Heart right ventricle (tissue), 16 donors: ENCODE measurements around the gene UCHL5. TPM values are rescaled to one million over a fixed set of nuclear protein-coding genes. Genes with fewer than 3 reads are reported as not detected.

Source experiments
- ATAC-seq, 8 donors: fragments of 200-7000 bp; cut with Tn5 transposase; one replicate each; pipeline ENCODE4 v1.9.1; 2020; ENCODE audit warnings: mild to moderate bottlenecking in 8 of 8, moderate library complexity in 8 of 8, moderate number of reproducible peaks in 1 of 8
- DNase-seq, 2 donors: peaks; one replicate each; pipeline ENCODE4 v3.0.0-alpha.2; 2020
- H3K27ac ChIP-seq, 10 donors: fragments of 200-600 bp; sonication (generic) in 2 of 10; one replicate each; pipeline versions ENCODE4 v1.5.0 to v1.8.0; 2020 to 2022; ENCODE audit warnings: mild to moderate bottlenecking in 3 of 10
- H3K27me3 ChIP-seq, 7 donors: fragments of 200-600 bp; one replicate each; pipeline ENCODE4 v1.8.0; 2021 to 2022; ENCODE audit warnings: mild to moderate bottlenecking in 2 of 7
- H3K36me3 ChIP-seq, 9 donors: fragments of 200-600 bp; sonication (generic) in 1 of 9; one replicate each; pipeline versions ENCODE4 v1.5.0 to v1.8.0; 2020 to 2022; ENCODE audit warnings: mild to moderate bottlenecking in 2 of 9
- H3K4me1 ChIP-seq, 9 donors: fragments of 200-600 bp; sonication (generic) in 1 of 9; one replicate each; pipeline versions ENCODE4 v1.5.0 to v1.8.0; 2020 to 2022; ENCODE audit warnings: mild to moderate bottlenecking in 4 of 9
- H3K4me3 ChIP-seq, 10 donors: fragments of 200-600 bp; sonication (generic) in 2 of 10; one replicate each; pipeline versions ENCODE4 v1.5.0 to v1.8.0; 2020 to 2022; ENCODE audit warnings: mild to moderate bottlenecking in 7 of 10, moderate library complexity in 2 of 10
- H3K9me3 ChIP-seq, 11 donors: fragments of 200-600 bp in 10 of 11; sonication (generic) in 2 of 11; one replicate each; pipeline versions ENCODE4 v1.5.0 to v1.8.0; 2013 to 2022; ENCODE audit warnings: mild to moderate bottlenecking in 2 of 11, control low read depth in 1 of 11, moderate library complexity in 1 of 11
- WGBS, 2 donors: extraction: QIAGEN DNeasy Blood & Tissue Kit; methylation state at CpG; one replicate each; pipeline ENCODE4 v1.1.7; 2013; ENCODE audit warnings: inconsistent platforms in 1 of 2; 5-methylcytosine and 5-hydroxymethylcytosine counted together
- intact Hi-C, 10 donors: fragments of 100-400 bp; cut with DNase I; formaldehyde crosslinking; loops; one replicate each; pipeline versions ENCODE4 v1.11.1 to v1.14.2; 2022
- polyA plus RNA-seq, 2 donors: library from polyadenylated mRNA; stranded (reverse); fragments of 200-250 nt; gene quantifications; one replicate each; pipeline ENCODE4 v1.2.3, GENCODE V29; 2013
- total RNA-seq, 10 donors: library from RNA; stranded (reverse); fragmentation: NEBNext Ultra II Directional in 3 of 10; extraction: Animal tissue kit (Norgen Biotek cat#: 25700) in 3 of 10; gene quantifications; one replicate each; pipeline versions ENCODE4 v1.2.1 to v1.2.4, GENCODE V29; 2021 to 2023
- TF ChIP-seq, protein P1 (sequence below), 9 donors: fragments of 200-600 bp; sonication (generic) in 2 of 9; IDR thresholded peaks; one replicate each; pipeline versions ENCODE4 v1.5.0 to v1.8.0; 2021 to 2022; ENCODE audit warnings: antibody characterized with exemption in 9 of 9, mild to moderate bottlenecking in 5 of 9, moderate library complexity in 1 of 9
- donor health status: Arrhythmogenic right ventricular cardiomyopathy.
- donor health status: ischemic (EF 13 %, LVEDD 7.1; RV severe dilation, severe dysfunction).
- donor health status: healthy with polysubstance abuse.
- donor health status: DM: no; HTN: yes; CAD: no.
- donor health status: DM: no; HTN: no; CAD: no.
- donor health status: ischemic (EF 25% LVEDD 6.9; RV normal size, moderate dysfunction).
- donor health status: ischemic (EF 25% LVEDD 5.7; RV mildly dilated, moderate dysfunction).
- donor health status: healthy.
- donor health status: DM: yes; HTN: yes; CAD: no.
- donor health status: Ischemic cardiomyopathy.
- donor health status: ischemic (EF 35%, LVEDD 5.7; RV mildly dilated, moderate dysfunction).
- donor health status: nonischemic (EF 11% LVEDD 7.7; RV severe dilation, severe dysfunction).
- donor health status: DM: yes; HTN: yes; CAD: no.
- donor health status: PGD.
- donor health status: ischemic (EF 29% LVEDD 5.4; RV normal size, mild dysfunction).
- donor health status: nonischemic (EF 23%, LVEDD 6.1; RV moderate dilation, normal function).

UCHL5 gene
- total and polyA plus RNA-seq, 12 donors, result 13.3 to 45.2 (median 34.9) TPM

DNA sequence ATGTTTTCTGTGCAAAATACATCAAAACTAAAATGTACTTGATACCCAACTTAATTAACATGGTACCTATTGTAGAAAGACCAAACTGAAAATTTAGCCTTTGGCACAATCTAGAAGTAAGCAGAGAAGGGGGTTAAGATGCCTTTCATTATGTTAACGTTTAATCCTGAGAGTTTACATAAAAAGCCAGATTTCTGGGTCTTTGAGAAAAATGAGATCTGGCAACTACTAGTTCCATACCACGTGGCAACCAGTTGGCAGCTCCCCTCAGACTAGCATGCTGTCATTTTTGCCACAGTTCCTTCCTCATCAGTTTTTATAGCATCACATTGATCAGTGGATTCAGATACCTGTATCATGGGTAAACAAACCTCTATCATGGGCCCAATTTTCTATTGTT is 1.8 kb upstream of the UCHL5 start:
- Histone ChIP-seq H3K36me3 (no peaks in the 10 kb centered on the region), H3K9me3 (peaks cover 0 to 4% (median 0%) of the 10 kb centered on the region in 11 donors), H3K27ac (peak overlapping the region in 7 of 10 donors; percentile 96 to 99 (median 97)), H3K27me3 (no peaks in the 10 kb centered on the region), H3K4me1 (peaks cover 0 to 69% (median 44%) of the 10 kb centered on the region in 9 donors), H3K4me3 (peak overlapping the region in 8 of 10 donors; percentile 69 to 96 (median 86))
- ATAC-seq, result no peak
- DNase-seq, result no peak
- intact Hi-C loops, result loop anchor here in 1 of 10 donors (5.0 kb wide), 1 partner anchor 41 kb away; no protein-coding TSS in a partner anchor
- whole genome bisulfite sequencing, 2 donors, result 13 to 14% methylated on average over 2 of the region's 2 CpGs
- TF ChIP-seq, protein P1, sequence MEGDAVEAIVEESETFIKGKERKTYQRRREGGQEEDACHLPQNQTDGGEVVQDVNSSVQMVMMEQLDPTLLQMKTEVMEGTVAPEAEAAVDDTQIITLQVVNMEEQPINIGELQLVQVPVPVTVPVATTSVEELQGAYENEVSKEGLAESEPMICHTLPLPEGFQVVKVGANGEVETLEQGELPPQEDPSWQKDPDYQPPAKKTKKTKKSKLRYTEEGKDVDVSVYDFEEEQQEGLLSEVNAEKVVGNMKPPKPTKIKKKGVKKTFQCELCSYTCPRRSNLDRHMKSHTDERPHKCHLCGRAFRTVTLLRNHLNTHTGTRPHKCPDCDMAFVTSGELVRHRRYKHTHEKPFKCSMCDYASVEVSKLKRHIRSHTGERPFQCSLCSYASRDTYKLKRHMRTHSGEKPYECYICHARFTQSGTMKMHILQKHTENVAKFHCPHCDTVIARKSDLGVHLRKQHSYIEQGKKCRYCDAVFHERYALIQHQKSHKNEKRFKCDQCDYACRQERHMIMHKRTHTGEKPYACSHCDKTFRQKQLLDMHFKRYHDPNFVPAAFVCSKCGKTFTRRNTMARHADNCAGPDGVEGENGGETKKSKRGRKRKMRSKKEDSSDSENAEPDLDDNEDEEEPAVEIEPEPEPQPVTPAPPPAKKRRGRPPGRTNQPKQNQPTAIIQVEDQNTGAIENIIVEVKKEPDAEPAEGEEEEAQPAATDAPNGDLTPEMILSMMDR (IDR thresholded peaks at IDR 0.05), result no peak

DNA sequence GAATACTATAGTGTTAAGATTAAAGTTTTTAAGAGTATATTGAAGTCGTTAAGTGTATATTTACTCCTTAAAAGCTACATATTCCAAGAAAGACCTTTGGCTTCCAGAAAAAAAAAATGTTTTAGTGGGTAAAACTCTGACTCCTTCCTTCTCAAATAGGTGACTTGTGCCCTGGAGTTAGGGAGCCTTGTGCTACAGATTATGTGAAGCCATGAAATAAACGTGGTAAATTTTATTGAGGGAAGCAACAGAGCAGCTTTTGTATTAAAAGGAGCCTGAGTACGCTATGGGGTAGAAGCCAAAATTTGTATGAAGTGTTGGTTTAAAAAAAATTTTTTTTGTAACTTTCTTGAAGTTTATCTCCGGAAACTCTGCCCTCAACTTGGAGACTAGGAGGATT is 1.2 kb upstream of the UCHL5 start:
- Histone ChIP-seq H3K27me3 (no peaks in the 10 kb centered on the region), H3K4me3 (peak overlapping the region; percentile 69 to 96 (median 82)), H3K36me3 (no peaks in the 10 kb centered on the region), H3K9me3 (peaks cover 0 to 4% (median 0%) of the 10 kb centered on the region in 11 donors), H3K4me1 (peaks cover 0 to 69% (median 44%) of the 10 kb centered on the region in 9 donors), H3K27ac (peak overlapping the region in 9 of 10 donors; percentile 95 to 99 (median 97))
- intact Hi-C loops, result loop anchor here in 1 of 10 donors (5.0 kb wide), 1 partner anchor 42 kb away; no protein-coding TSS in a partner anchor
- no peak for DNase-seq
- 7 to 15% methylated on average over 4 of the region's 4 CpGs for WGBS, 2 donors
- ATAC-seq, result no peak
- TF ChIP-seq, protein P1 (IDR thresholded peaks at IDR 0.05), result no peak

DNA sequence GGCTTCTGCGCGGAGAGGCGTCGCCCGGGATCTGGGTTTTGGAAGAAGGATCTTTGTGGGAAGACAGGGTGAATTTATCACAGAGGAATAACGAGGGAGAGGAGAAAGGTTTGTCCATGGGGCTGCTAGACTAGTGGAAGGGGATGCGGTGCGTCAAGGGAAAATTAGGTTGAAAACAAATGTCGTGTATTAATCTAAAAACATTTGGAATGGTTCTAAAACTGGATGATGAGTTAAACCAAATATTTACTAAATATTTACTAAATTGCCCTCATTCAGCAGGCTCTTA is 899 bp upstream of the UCHL5 start:
- intact Hi-C loops, result loop anchor here in 1 of 10 donors (5.0 kb wide), 1 partner anchor 42 kb away; no protein-coding TSS in a partner anchor
- DNase-seq (no peak), ATAC-seq (no peak)
- H3K9me3 ChIP-seq, result peaks cover 0 to 4% (median 0%) of the 10 kb centered on the region in 11 donors
- 1 to 2% methylated on average over 9 of the region's 9 CpGs for WGBS, 2 donors
- H3K4me3 ChIP-seq, result peak overlapping the region; percentile 69 to 96 (median 82)
- peaks cover 0 to 69% (median 47%) of the 10 kb centered on the region in 9 donors for H3K4me1 ChIP-seq
- no peaks in the 10 kb centered on the region for H3K36me3 ChIP-seq
- TF ChIP-seq, protein P1 (IDR thresholded peaks at IDR 0.05), result no peak
- H3K27ac ChIP-seq, result peak overlapping the region; percentile 94 to 99 (median 96)
- no peaks in the 10 kb centered on the region for H3K27me3 ChIP-seq

DNA sequence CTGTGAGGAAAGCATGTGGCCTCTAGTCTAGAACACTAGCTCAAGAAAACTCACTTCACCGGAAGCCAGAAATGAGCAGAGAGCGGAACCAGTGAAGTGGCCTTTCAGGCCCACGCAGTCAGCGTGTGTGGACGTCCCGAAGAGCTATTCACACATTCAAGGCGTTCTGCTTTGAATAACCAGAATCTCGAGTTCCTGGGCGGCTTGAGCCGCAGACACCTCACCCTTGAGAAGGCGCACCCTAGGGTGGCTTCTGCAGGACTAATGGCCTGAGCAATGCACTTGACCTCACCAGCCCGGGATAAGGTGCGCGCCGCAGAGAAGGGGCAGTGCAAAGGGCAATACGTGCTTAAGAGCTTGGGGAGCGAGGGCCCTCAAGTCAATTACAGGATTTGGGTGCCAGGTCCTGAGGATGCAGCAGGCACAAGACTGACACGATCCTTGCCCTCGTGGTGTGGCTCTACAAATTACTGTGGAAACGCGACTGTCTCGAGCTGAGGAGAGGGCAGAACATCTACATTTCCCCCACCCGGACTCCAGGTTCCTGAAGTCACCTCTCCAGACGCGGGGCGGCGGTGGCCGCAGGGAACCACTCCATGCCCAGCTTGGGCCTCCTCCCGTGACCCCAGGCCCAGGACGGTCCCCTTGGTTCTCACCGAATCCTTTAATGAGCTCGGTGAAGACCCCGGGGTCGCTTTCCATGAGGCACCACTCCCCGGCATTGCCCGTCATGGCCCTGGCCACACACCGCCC is 455 bp downstream of the UCHL5 start:
- ATAC-seq (peak in 6 of 8 donors; percentile 4 to 20 (median 12)), DNase-seq (peak; percentile 11 to 17)
- H3K27ac ChIP-seq, result peak overlapping the region; percentile 94 to 99 (median 96)
- no peaks in the 10 kb centered on the region for H3K36me3 ChIP-seq
- TF ChIP-seq, protein P1 (IDR thresholded peaks at IDR 0.05), result no peak
- no peaks in the 10 kb centered on the region for H3K27me3 ChIP-seq
- H3K4me1 ChIP-seq, result peaks cover 0 to 66% (median 48%) of the 10 kb centered on the region in 9 donors
- WGBS, 2 donors, result 1 to 2% methylated on average over 37 of the region's 37 CpGs
- peak overlapping the region; percentile 69 to 96 (median 82) for H3K4me3 ChIP-seq
- intact Hi-C loops, result loop anchor here in 5 of 10 donors (1.0 to 5.0 kb wide), 5 partner anchors 46 to 64 kb away; partner anchors contain the start of genes CDC73 (in 5 of the 5) and GLRX2 (in 1 of the 5)
- H3K9me3 ChIP-seq, result peaks cover 0 to 4% (median 0%) of the 10 kb centered on the region in 11 donors
